Measurements from ENCODE around the gene POMP.
"Not testable (repeated sequence)": the region's sequence is repeated elsewhere in the genome, so short reads cannot be mapped to it uniquely, and the experiment has no call there.

POMP gene

GRCh38 chr13:28637714-28638355 lies 21.1 kb upstream of the POMP start:
- DNase-seq (ENCODE audit: low read depth) = no peak

- DNase-seq (ENCODE audit: low read depth) = no peak
Observed at GRCh38 chr13:28638756-28639155, 20.2 kb upstream of the POMP start.

- no peak for DNase-seq (ENCODE audit: low read depth)
Observed at GRCh38 chr13:28640861-28641599, 17.9 kb upstream of the POMP start.

- DNase-seq (ENCODE audit: low read depth) = no peak
Observed at GRCh38 chr13:28641600-28641926, 17.4 kb upstream of the POMP start.

GRCh38 chr13:28650284-28650683 lies 8.6 kb upstream of the POMP start:
- DNase-seq (ENCODE audit: low read depth) = no peak

- no peak for DNase-seq (ENCODE audit: low read depth)
Observed at GRCh38 chr13:28651810-28652401, 7.0 kb upstream of the POMP start.

GRCh38 chr13:28653111-28653510 lies 5.8 kb upstream of the POMP start:
- no peak for DNase-seq (ENCODE audit: low read depth)

- no peak for DNase-seq (ENCODE audit: low read depth)
Observed at GRCh38 chr13:28654276-28654675, 4.7 kb upstream of the POMP start.

- no peak for DNase-seq (ENCODE audit: low read depth)
Observed at GRCh38 chr13:28655561-28655960, 3.4 kb upstream of the POMP start.

GRCh38 chr13:28657784-28658538 lies 969 bp upstream of the POMP start:
- no peak for DNase-seq (ENCODE audit: low read depth)

- no peak for DNase-seq (ENCODE audit: low read depth)
Observed at GRCh38 chr13:28658539-28658795, 463 bp upstream of the POMP start.

- DNase-seq (ENCODE audit: low read depth) = peak; percentile 9
Observed at GRCh38 chr13:28659621-28659970, 666 bp downstream of the POMP start.

GRCh38 chr13:28666897-28667488 lies 8.1 kb downstream of the POMP start:
- no peak for DNase-seq (ENCODE audit: low read depth)

- no peak for DNase-seq (ENCODE audit: low read depth)
Observed at GRCh38 chr13:28671126-28671792, 12.3 kb downstream of the POMP start.

GRCh38 chr13:28678809-28679208 lies 19.9 kb downstream of the POMP start:
- DNase-seq (ENCODE audit: low read depth) = no peak

- DNase-seq (ENCODE audit: low read depth) = no peak
Observed at GRCh38 chr13:28679628-28680027, 20.7 kb downstream of the POMP start.

GRCh38 chr13:28680541-28680940 lies 21.6 kb downstream of the POMP start:
- no peak for DNase-seq (ENCODE audit: low read depth)

GRCh38 chr13:28683169-28683568 lies 24.2 kb downstream of the POMP start:
- DNase-seq (ENCODE audit: low read depth) = not testable (repeated sequence)

- no peak for DNase-seq (ENCODE audit: low read depth)
Observed at GRCh38 chr13:28684257-28684656, 25.3 kb downstream of the POMP start.

- no peak for DNase-seq (ENCODE audit: low read depth)
Observed at GRCh38 chr13:28685114-28685513, 26.2 kb downstream of the POMP start.

- no peak for DNase-seq (ENCODE audit: low read depth)
Observed at GRCh38 chr13:28685892-28686291, 27.0 kb downstream of the POMP start.

Measured in stimulated activated CD4-positive, alpha-beta T cell treated with anti-CD3 and anti-CD28 coated beads, Interleukin-2, amount 100 ng/mL, for 4 hours (primary cell).